T47D (cell line): Measurements from ENCODE around the gene CCDC110.

Source experiments
- DNase-seq, 2 experiments: peaks; one replicate each; pipeline versions ENCODE4 v3.0.0 to v3.0.0-alpha.2; 2011 to 2012; ENCODE audit warnings: low read depth in 1 of 2, low spot score in 1 of 2
- JUND ChIP-seq: IDR thresholded peaks from 2 replicates; pipeline ENCODE4 v1.6.1; 2012; ENCODE audit warnings: low read depth
- in situ Hi-C: cut with HindIII; loops from 2 replicates; pipeline ENCODE4 v1.10.0; 2016; ENCODE audit warnings: low sequenced_read_pairs, low pct_unique_long_range_greater_than_20kb

CCDC110 gene

GRCh38 chr4:185467991-185468390, 3.5 kb downstream of the CCDC110 start:
- in situ Hi-C loops: no loop called here
- TF ChIP-seq JUND: no peak
- DNase-seq: no peak

DNA sequence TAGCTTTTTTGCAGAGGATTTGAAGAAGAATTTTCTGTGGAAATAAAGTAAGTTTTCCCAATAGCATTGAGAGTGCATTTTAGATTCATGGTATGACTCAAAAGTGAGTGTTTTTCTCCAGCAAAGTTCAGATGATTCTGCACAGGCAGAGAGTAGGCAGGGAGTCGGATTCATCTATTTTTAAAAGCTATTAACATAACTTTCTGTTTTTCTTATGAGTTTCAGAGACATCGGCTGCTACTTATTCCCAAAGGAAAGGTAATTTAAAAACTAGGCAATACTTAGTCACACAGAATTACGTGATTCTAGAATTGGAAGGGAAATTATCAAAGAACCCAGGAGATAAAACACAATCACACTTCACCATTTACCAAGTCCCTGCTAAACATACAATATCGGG, 4.4 kb downstream of the CCDC110 start:
- no peak for DNase-seq
- TF ChIP-seq JUND: no peak
- in situ Hi-C loops: no loop called here

DNA sequence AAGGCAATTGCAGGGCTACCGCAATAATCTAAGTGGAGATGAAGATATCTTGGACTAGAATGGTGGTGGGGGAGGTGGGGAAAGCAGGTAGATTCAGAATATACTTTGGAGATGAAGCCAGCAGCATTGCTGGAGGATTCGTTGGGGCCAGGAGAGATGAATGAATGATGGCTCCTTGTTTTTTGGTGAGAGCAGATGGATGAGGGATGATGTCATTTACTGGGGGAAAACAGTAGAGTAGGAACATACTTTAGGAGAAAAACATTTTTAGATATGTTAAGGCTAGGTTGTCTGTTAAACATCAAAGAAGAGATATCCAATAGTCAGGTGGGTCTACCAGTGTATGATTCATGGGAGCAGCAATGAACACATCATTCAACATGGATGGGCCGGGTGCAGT, 5.8 kb downstream of the CCDC110 start:
- no peak for TF ChIP-seq JUND
- no peak for DNase-seq
- in situ Hi-C loops: no loop called here

GRCh38 chr4:185464887-185465286, 6.6 kb downstream of the CCDC110 start:
- in situ Hi-C loops: no loop called here
- no peak for TF ChIP-seq JUND
- DNase-seq: no peak

DNA sequence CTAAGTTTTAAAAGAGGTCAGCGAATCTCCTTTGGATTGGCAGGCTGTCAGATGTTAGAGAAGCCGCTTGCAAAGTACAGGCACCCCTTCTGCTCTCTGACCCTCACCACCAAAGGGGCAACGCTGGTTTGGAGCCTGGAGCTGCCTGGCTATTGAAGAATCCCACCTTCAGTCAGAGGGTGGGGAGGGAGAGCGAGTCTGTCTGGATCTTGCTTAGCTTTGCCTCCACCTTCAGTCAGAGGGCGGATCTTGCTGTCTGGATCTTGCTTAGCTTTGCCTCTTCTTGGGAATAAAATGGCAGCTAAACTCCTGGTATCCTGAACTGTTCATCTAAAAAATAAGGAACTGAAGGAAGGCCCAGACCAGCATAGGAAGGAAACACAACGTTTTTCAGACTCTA, 7.3 kb downstream of the CCDC110 start:
- no peak for TF ChIP-seq JUND
- no peak for DNase-seq
- in situ Hi-C loops: no loop called here

- in situ Hi-C loops: no loop called here
- no peak for TF ChIP-seq JUND
- DNase-seq: no peak
Observed at GRCh38 chr4:185463541-185463940, 8.0 kb downstream of the CCDC110 start.

DNA sequence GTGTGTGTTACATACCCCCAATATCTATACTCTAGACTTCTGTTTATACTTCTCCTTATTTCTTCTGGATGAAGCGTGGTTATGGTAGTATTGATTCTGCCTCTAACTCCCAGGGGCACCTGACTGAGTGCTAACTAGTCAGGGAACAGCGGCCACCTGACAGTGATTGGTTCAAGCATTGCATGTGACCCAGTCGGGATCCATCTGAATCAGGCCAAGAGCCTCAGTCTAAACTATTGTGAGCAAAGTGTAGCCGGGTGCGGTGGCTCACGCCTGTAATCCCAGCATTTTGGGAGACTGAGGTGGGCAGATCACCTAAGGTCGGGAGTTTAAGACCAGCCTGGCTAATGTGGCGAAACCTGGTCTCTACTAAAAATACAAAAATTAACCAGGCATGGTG, 10.0 kb downstream of the CCDC110 start:
- no peak for DNase-seq
- in situ Hi-C loops: no loop called here
- no peak for TF ChIP-seq JUND

- TF ChIP-seq JUND: no peak
- DNase-seq: peak in 1 of 2 experiments; percentile 25
- in situ Hi-C loops: no loop called here
Observed at GRCh38 chr4:185457136-185457535, 14.4 kb downstream of the CCDC110 start.

- DNase-seq: no peak
- in situ Hi-C loops: no loop called here
- TF ChIP-seq JUND: no peak
Observed at GRCh38 chr4:185456131-185456530, 15.4 kb downstream of the CCDC110 start.

- in situ Hi-C loops: no loop called here
- no peak for DNase-seq
- no peak for TF ChIP-seq JUND
Observed at GRCh38 chr4:185445209-185445608, 26.3 kb downstream of the CCDC110 start.

GRCh38 chr4:185441479-185441878, 30.1 kb downstream of the CCDC110 start:
- DNase-seq: no peak
- no peak for TF ChIP-seq JUND
- in situ Hi-C loops: no loop called here

- in situ Hi-C loops: no loop called here
- no peak for DNase-seq
- no peak for TF ChIP-seq JUND
Observed at GRCh38 chr4:185437809-185438208, 33.7 kb downstream of the CCDC110 start.

GRCh38 chr4:185435466-185435865, 36.1 kb downstream of the CCDC110 start:
- no peak for TF ChIP-seq JUND
- DNase-seq: no peak
- in situ Hi-C loops: no loop called here

DNA sequence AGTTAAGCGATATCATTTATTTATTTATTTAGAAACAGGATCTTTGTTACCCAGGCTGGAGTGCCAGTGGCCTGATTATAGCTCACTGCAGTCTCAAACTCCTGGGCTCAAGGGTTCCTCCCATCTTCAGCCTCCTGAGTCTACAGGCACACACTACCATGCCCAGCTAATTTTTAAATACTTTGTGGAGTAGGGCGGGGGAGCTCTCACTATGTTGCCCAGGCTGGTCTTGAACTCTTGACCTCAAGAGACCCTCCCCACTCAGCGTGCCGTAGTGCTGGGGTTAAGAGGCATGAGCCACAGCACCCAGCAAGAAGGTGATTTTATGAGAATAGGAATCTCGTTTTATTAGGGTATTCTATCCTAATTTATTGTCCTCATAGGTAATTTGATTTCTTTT, 41.9 kb downstream of the CCDC110 start:
- DNase-seq: no peak
- TF ChIP-seq JUND: no peak
- in situ Hi-C loops: no loop called here
